NCI-H82 (cell line): Measurements from ENCODE around the gene PCYOX1L.

Experiments used
- DNase-seq: peaks from one replicate; lab custom pipeline; 2025; lab: John Stamatoyannopoulos, UW

PCYOX1L gene

GRCh38 chr5:149408252-149409099 lies 50.6 kb downstream of the PCYOX1L start:
- no peak for DNase-seq

- peak; percentile 31 for DNase-seq
Observed at GRCh38 chr5:149409268-149409948, 51.6 kb downstream of the PCYOX1L start.

- DNase-seq, result no peak
Observed at GRCh38 chr5:149410071-149410470, 52.2 kb downstream of the PCYOX1L start.

GRCh38 chr5:149410721-149411432 lies 53.0 kb downstream of the PCYOX1L start:
- DNase-seq, result no peak

- no peak for DNase-seq
Observed at GRCh38 chr5:149411738-149412519, 54.1 kb downstream of the PCYOX1L start.

- DNase-seq, result no peak
Observed at GRCh38 chr5:149412783-149413476, 55.1 kb downstream of the PCYOX1L start.

- DNase-seq, result no peak
Observed at GRCh38 chr5:149413477-149414210, 55.8 kb downstream of the PCYOX1L start.

- no peak for DNase-seq
Observed at GRCh38 chr5:149414405-149415065, 56.7 kb downstream of the PCYOX1L start.

GRCh38 chr5:149415066-149415967 lies 57.5 kb downstream of the PCYOX1L start:
- no peak for DNase-seq

GRCh38 chr5:149416987-149417710 lies 59.3 kb downstream of the PCYOX1L start:
- peak; percentile 37 for DNase-seq

- no peak for DNase-seq
Observed at GRCh38 chr5:149417711-149418368, 60.0 kb downstream of the PCYOX1L start.

GRCh38 chr5:149418910-149419531 lies 61.2 kb downstream of the PCYOX1L start:
- DNase-seq, result no peak
